IPS-20b (cell line): ENCODE measurements around the gene TSR3.

Source experiments
- H3K27ac ChIP-seq: one replicate; pipeline ENCODE4 v1.5.1; 2013; ENCODE audit warnings: low read length
- H3K27me3 ChIP-seq: 2 replicates; pipeline ENCODE4 v1.6.1; 2013; ENCODE audit warnings: mild to moderate bottlenecking, low read length, inconsistent platforms; ENCODE audit not compliant: insufficient read depth
- H3K36me3 ChIP-seq: 2 replicates; pipeline ENCODE4 v1.6.1; 2013; ENCODE audit warnings: low read depth, mild to moderate bottlenecking, inconsistent platforms, low read length, moderate library complexity; ENCODE audit not compliant: insufficient read depth
- H3K4me1 ChIP-seq: 2 replicates; pipeline ENCODE4 v1.6.1; 2013; ENCODE audit warnings: mild to moderate bottlenecking, control low read depth, inconsistent platforms, low read length, moderate library complexity; ENCODE audit not compliant: insufficient read depth
- H3K4me3 ChIP-seq: 2 replicates; pipeline ENCODE4 v1.5.1; 2013; ENCODE audit warnings: mild to moderate bottlenecking, low read length, inconsistent platforms
- H3K9ac ChIP-seq: 2 replicates; pipeline ENCODE4 v1.6.1; 2013; ENCODE audit warnings: low read depth, mild to moderate bottlenecking, inconsistent platforms, low read length, moderate library complexity
- H3K9me3 ChIP-seq: 2 replicates; pipeline ENCODE4 v1.6.1; 2013; ENCODE audit warnings: mild to moderate bottlenecking, low read depth, low read length, inconsistent platforms; ENCODE audit not compliant: insufficient read depth

TSR3 gene

GRCh38 chr16:1325673-1326371, 25.9 kb downstream of the TSR3 start:
- H3K36me3 ChIP-seq = peaks cover 38% of the 10 kb centered on the region
- H3K4me1 ChIP-seq = no peaks in the 10 kb centered on the region
- H3K27ac ChIP-seq = no peak overlapping the region
- no peak overlapping the region for H3K9ac ChIP-seq
- H3K9me3 ChIP-seq = peaks cover 6% of the 10 kb centered on the region; the same call in 1 of the 2 replicates
- no peaks in the 10 kb centered on the region for H3K27me3 ChIP-seq
- no peak overlapping the region for H3K4me3 ChIP-seq

- Histone ChIP-seq H3K9me3 (peaks cover 4% of the 10 kb centered on the region; the same call in 1 of the 2 replicates), H3K27me3 (no peaks in the 10 kb centered on the region), H3K9ac (no peak overlapping the region), H3K4me1 (no peaks in the 10 kb centered on the region), H3K4me3 (no peak overlapping the region), H3K36me3 (peaks cover 43% of the 10 kb centered on the region), H3K27ac (no peak overlapping the region)
Measured at GRCh38 chr16:1325261-1325660, 26.4 kb downstream of the TSR3 start.

GRCh38 chr16:1324286-1324826, 27.3 kb downstream of the TSR3 start:
- H3K27ac ChIP-seq = no peak overlapping the region

GRCh38 chr16:1323296-1324239, 28.1 kb downstream of the TSR3 start:
- Histone ChIP-seq H3K9me3 (no peaks in the 10 kb centered on the region), H3K9ac (no peak overlapping the region), H3K27ac (no peak overlapping the region), H3K36me3 (peaks cover 60% of the 10 kb centered on the region), H3K4me1 (no peaks in the 10 kb centered on the region), H3K27me3 (no peaks in the 10 kb centered on the region), H3K4me3 (no peak overlapping the region)

More at GRCh38 chr16:1324286-1324826, 27.3 kb downstream of the TSR3 start:
- no peaks in the 10 kb centered on the region for H3K9me3 ChIP-seq
- H3K9ac ChIP-seq = no peak overlapping the region
- peaks cover 52% of the 10 kb centered on the region for H3K36me3 ChIP-seq
- H3K4me1 ChIP-seq = no peaks in the 10 kb centered on the region
- no peaks in the 10 kb centered on the region for H3K27me3 ChIP-seq
- no peak overlapping the region for H3K4me3 ChIP-seq

GRCh38 chr16:1322407-1322806, 29.3 kb downstream of the TSR3 start:
- H3K36me3 ChIP-seq = peaks cover 72% of the 10 kb centered on the region
- H3K9me3 ChIP-seq = no peaks in the 10 kb centered on the region
- no peaks in the 10 kb centered on the region for H3K4me1 ChIP-seq
- H3K27me3 ChIP-seq = no peaks in the 10 kb centered on the region
- H3K4me3 ChIP-seq = no peak overlapping the region
- no peak overlapping the region for H3K27ac ChIP-seq
- no peak overlapping the region for H3K9ac ChIP-seq

- no peak overlapping the region for H3K4me3 ChIP-seq
- no peak overlapping the region for H3K9ac ChIP-seq
- H3K36me3 ChIP-seq = peaks cover 88% of the 10 kb centered on the region
- H3K9me3 ChIP-seq = no peaks in the 10 kb centered on the region
- H3K4me1 ChIP-seq = no peaks in the 10 kb centered on the region
- no peak overlapping the region for H3K27ac ChIP-seq
- H3K27me3 ChIP-seq = no peaks in the 10 kb centered on the region
Measured at GRCh38 chr16:1320658-1321240, 30.9 kb downstream of the TSR3 start.

GRCh38 chr16:1320097-1320496, 31.6 kb downstream of the TSR3 start:
- Histone ChIP-seq H3K36me3 (peaks cover 94% of the 10 kb centered on the region), H3K4me3 (no peak overlapping the region), H3K4me1 (no peaks in the 10 kb centered on the region), H3K9ac (no peak overlapping the region), H3K9me3 (no peaks in the 10 kb centered on the region), H3K27ac (no peak overlapping the region), H3K27me3 (no peaks in the 10 kb centered on the region)

- H3K4me1 ChIP-seq = no peaks in the 10 kb centered on the region
- H3K4me3 ChIP-seq = no peak overlapping the region
- no peak overlapping the region for H3K27ac ChIP-seq
- H3K27me3 ChIP-seq = no peaks in the 10 kb centered on the region
- no peak overlapping the region for H3K9ac ChIP-seq
- H3K9me3 ChIP-seq = no peaks in the 10 kb centered on the region
- peaks cover 94% of the 10 kb centered on the region for H3K36me3 ChIP-seq
Measured at GRCh38 chr16:1319041-1319440, 32.6 kb downstream of the TSR3 start.

GRCh38 chr16:1318268-1318545, 33.5 kb downstream of the TSR3 start:
- Histone ChIP-seq H3K36me3 (peaks cover 89% of the 10 kb centered on the region), H3K9me3 (no peaks in the 10 kb centered on the region), H3K27me3 (no peaks in the 10 kb centered on the region), H3K9ac (no peak overlapping the region), H3K4me3 (no peak overlapping the region), H3K27ac (no peak overlapping the region), H3K4me1 (no peaks in the 10 kb centered on the region)

- Histone ChIP-seq H3K9me3 (no peaks in the 10 kb centered on the region), H3K36me3 (peaks cover 93% of the 10 kb centered on the region), H3K4me3 (no peak overlapping the region), H3K27me3 (no peaks in the 10 kb centered on the region), H3K4me1 (no peaks in the 10 kb centered on the region), H3K9ac (no peak overlapping the region), H3K27ac (no peak overlapping the region)
Measured at GRCh38 chr16:1317479-1318267, 34.0 kb downstream of the TSR3 start.

- Histone ChIP-seq H3K27me3 (no peaks in the 10 kb centered on the region), H3K4me3 (no peak overlapping the region), H3K27ac (no peak overlapping the region), H3K9ac (no peak overlapping the region), H3K4me1 (0 out of 2 replicates have a peak, but pooled peaks cover 6% of the 10 kb centered on the region), H3K36me3 (peaks cover 81% of the 10 kb centered on the region), H3K9me3 (no peaks in the 10 kb centered on the region)
Measured at GRCh38 chr16:1316033-1316405, 35.7 kb downstream of the TSR3 start.
